K562 (cell line): ENCODE data around the gene ZNF213. TPM values are rescaled to one million over a fixed set of nuclear protein-coding genes. Genes with fewer than 3 reads are reported as not detected.

Experiments used
- CBX1 ChIP-seq: sonication (generic); IDR thresholded peaks from 2 replicates; pipeline ENCODE4 v1.6.1; 2016; ENCODE audit warnings: antibody characterized with exemption, low read depth, mild to moderate bottlenecking
- CREB1 ChIP-seq, 2 experiments: sonication (generic) in 1 of 2; formaldehyde crosslinking in 1 of 2; IDR thresholded peaks; 2 replicates each; pipeline versions ENCODE4 v1.6.1 to v1.8.0; 2012 to 2022; ENCODE audit warnings: inconsistent platforms in 1 of 2, mild to moderate bottlenecking in 1 of 2, missing genetic modification reagents in 1 of 2, moderate library complexity in 1 of 2
- CSDE1 ChIP-seq, 2 experiments: fragments of 450-650 bp; IDR thresholded peaks; 2 replicates each; pipeline ENCODE4 v1.6.1; 2016; ENCODE audit warnings: mild to moderate bottlenecking in 1 of 2
- ELF1 ChIP-seq: fragments of 200-800 bp; sonication (Bioruptor generic); IDR thresholded peaks from 2 replicates; pipeline ENCODE4 v1.6.1; 2016; ENCODE audit warnings: missing genetic modification characterization, missing compliant biosample characterization
- EP400 ChIP-seq: fragments of 450-650 bp; IDR thresholded peaks from 2 replicates; pipeline ENCODE4 v1.6.1; 2017; ENCODE audit warnings: antibody characterized with exemption, mild to moderate bottlenecking, moderate library complexity
- ERF ChIP-seq: fragments of 450-650 bp; formaldehyde crosslinking; IDR thresholded peaks from 2 replicates; pipeline ENCODE4 v1.4.0; 2020; ENCODE audit warnings: mild to moderate bottlenecking, mixed read lengths
- GABPB2 ChIP-seq: fragments of 250-450 bp; sonication (Bioruptor Pico); conservative IDR thresholded peaks from 2 replicates; pipeline ENCODE4 v1.5.1; 2021; ENCODE audit warnings: mild to moderate bottlenecking
- HMGN3 ChIP-seq: IDR thresholded peaks from 2 replicates; pipeline ENCODE4 v1.6.1; 2011; ENCODE audit warnings: borderline replicate concordance, low read depth, mild to moderate bottlenecking, mixed read lengths, low read length; ENCODE audit not compliant: insufficient read length; ENCODE audit errors: extremely low read depth
- HMGXB4 ChIP-seq: sonication (generic); formaldehyde crosslinking; IDR thresholded peaks from 2 replicates; pipeline ENCODE4 v1.8.1; 2023; ENCODE audit warnings: mild to moderate bottlenecking, missing genetic modification reagents
- L3MBTL2 ChIP-seq: fragments of 450-650 bp; IDR thresholded peaks from 2 replicates; pipeline ENCODE4 v1.6.1; 2016; ENCODE audit warnings: mild to moderate bottlenecking, moderate library complexity
- RBM22 ChIP-seq: fragments of 200-400 bp; formaldehyde crosslinking; IDR thresholded peaks from 2 replicates; pipeline ENCODE4 v1.6.1; 2018; ENCODE audit warnings: low read length, low read depth; ENCODE audit not compliant: poor library complexity, severe bottlenecking
- RBM34 ChIP-seq: fragments of 200-400 bp; formaldehyde crosslinking; IDR thresholded peaks from 2 replicates; pipeline ENCODE4 v1.6.1; 2018; ENCODE audit warnings: low read length, borderline replicate concordance; ENCODE audit not compliant: insufficient read depth
- SIN3A ChIP-seq, 2 experiments: fragments of 150-350 bp in 1 of 2; IDR thresholded peaks; 2 replicates each; pipeline ENCODE4 v1.6.1; 2011 to 2016; ENCODE audit warnings: borderline replicate concordance in 2 of 2, low read depth in 2 of 2, low read length in 2 of 2, mild to moderate bottlenecking in 2 of 2, moderate library complexity in 2 of 2; ENCODE audit not compliant: control insufficient read depth in 1 of 2
- SIN3B ChIP-seq: fragments of 450-650 bp; IDR thresholded peaks from 2 replicates; pipeline ENCODE4 v1.6.1; 2017; ENCODE audit warnings: low read depth, mild to moderate bottlenecking, moderate library complexity
- ZBTB11 ChIP-seq, 3 experiments: fragments of 200-800 bp in 1 of 3; fragments of 250-450 bp in 1 of 3; fragments of 450-650 bp in 1 of 3; sonication (Bioruptor Pico) in 1 of 3; sonication (Bioruptor generic) in 1 of 3; formaldehyde crosslinking in 1 of 3; IDR thresholded peaks; 2 replicates each; pipeline versions ENCODE4 v1.6.1 to v1.8.0; 2016 to 2022; ENCODE audit warnings: mild to moderate bottlenecking in 2 of 3, missing genetic modification characterization in 2 of 3, missing compliant biosample characterization in 1 of 3, moderate library complexity in 1 of 3
- ZBTB7A ChIP-seq: IDR thresholded peaks from 2 replicates; pipeline ENCODE4 v1.6.1; 2011; ENCODE audit warnings: low read depth, mild to moderate bottlenecking, low read length, moderate library complexity, borderline replicate concordance; ENCODE audit not compliant: control insufficient read depth
- ZNF511 ChIP-seq: sonication (generic); formaldehyde crosslinking; IDR thresholded peaks from 2 replicates; pipeline ENCODE4 v1.8.0; 2022; ENCODE audit warnings: mild to moderate bottlenecking, missing genetic modification reagents
- polyA plus RNA-seq, 8 experiments: library from polyadenylated mRNA; depleted of rRNA in 4 of 8; stranded (reverse) in 5 of 8; unstranded in 3 of 8; fragments of >200 nt; fragmentation: Nextera tagmentation in 2 of 8; fragmentation: Illumina TruSeq in 1 of 8; extraction: Ambion mirVana in 2 of 8; extraction: Trizol in 1 of 8; gene quantifications; 2 replicates each; pipeline versions ENCODE4 v1.2.1 to v1.2.3, GENCODE V29; 2011 to 2014; ENCODE audit warnings: inconsistent platforms in 1 of 8, missing spikeins in 1 of 8
- total RNA-seq, 7 experiments: library from RNA; depleted of rRNA in 6 of 7; stranded (reverse); fragments of >200 nt in 6 of 7; fragmentation: Illumina TruSeq in 2 of 7; extraction: Trizol in 2 of 7; gene quantifications; 2 replicates each; pipeline versions ENCODE4 v1.2.1 to v1.2.3, GENCODE V29; 2011 to 2021; ENCODE audit warnings: low replicate concordance in 1 of 7

Gene ZNF213
- total and polyA plus RNA-seq, 9 of the 15 experiments (the other 6 are each of a cell fraction or from before 2014, with no cell fraction given) = 0.49 to 10.0 (median 1.8) TPM

GRCh38 chr16:3123986-3124886 is 10.6 kb upstream of the ZNF213 start (continued):
- TF ChIP-seq ZBTB11 (CRISPR knock-in tag; IDR thresholded peaks at IDR 0.05) (peak in 1 of 3 experiments; percentile 79; a peak in 2 of 6 replicates), HMGN3 (peak; percentile 53), ZNF511 (CRISPR knock-in tag) (peak; percentile 66; the same call in 1 of the 2 replicates), CBX1 (0 out of 2 replicates have a peak, but pooled peaks have one; percentile 28), CSDE1 (IDR thresholded peaks at IDR 0.05) (peak in 1 of 2 experiments; percentile 83; a peak in 2 of 4 replicates), RBM34 (no peak), EP400 (peak; percentile 72), RBM22 (peak; percentile 88), L3MBTL2 (peak; percentile 31; the same call in 1 of the 2 replicates), SIN3B (peak; percentile 84), HMGXB4 (peak; percentile 76; the same call in 1 of the 2 replicates), CREB1 (IDR thresholded peaks at IDR 0.05) (peak; percentile 44; the same call in 1 of the 2 replicates), CREB1 (CRISPR knock-in tag; IDR thresholded peaks at IDR 0.05) (no peak), ZBTB7A (0 out of 2 replicates have a peak, but pooled peaks have one; percentile 58), ELF1 (peak; percentile 95), GABPB2 (no peak), SIN3A (IDR thresholded peaks at IDR 0.05; ENCODE audit: borderline replicate concordance in 2 of 2, control insufficient read depth in 1 of 2, low read depth in 2 of 2, low read length in 2 of 2) (peak; percentile 27 to 90; a peak in 2 of 4 replicates), ERF (CRISPR knock-in tag) (peak; percentile 67; the same call in 1 of the 2 replicates)
